ENCODE measurements around the gene CABP1. TPM values are rescaled to one million over a fixed set of nuclear protein-coding genes. Genes with fewer than 3 reads are reported as not detected.

CABP1 gene
- total and polyA plus RNA-seq, 7 donors, result 1.6 to 4.8 (median 2.3) TPM

DNA sequence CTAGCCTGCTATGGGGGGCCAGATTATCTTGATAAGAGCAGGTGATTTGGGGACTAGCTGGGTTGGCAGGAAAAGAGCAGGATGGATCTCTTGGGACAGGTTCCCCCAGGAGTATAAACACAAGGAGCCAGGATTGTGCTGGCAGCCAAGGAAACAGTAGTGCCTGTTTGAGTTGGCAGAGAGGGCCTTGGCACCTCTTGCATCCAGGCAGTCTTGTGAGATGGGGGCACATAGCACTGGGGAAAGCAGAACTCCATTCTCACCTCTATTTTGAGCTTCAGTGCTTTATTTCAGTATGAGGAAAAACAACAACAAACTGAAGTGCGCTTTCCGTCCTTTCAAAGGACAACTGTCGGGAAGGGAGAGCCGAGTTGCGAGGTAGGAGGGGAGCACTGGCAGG is 60.5 kb downstream of the CABP1 start:
- Histone ChIP-seq H3K27me3 (ENCODE audit: insufficient read depth in 3 of 3, low read length in 2 of 3) (no peaks in the 10 kb centered on the region), H3K9me3 (no peaks in the 10 kb centered on the region), H3K36me3 (ENCODE audit: insufficient read depth in 1 of 2, low read depth in 1 of 2) (peaks cover 0 to 74% of the 10 kb centered on the region in 2 donors), H3K27ac (peak overlapping the region; percentile 41), H3K4me3 (no peak overlapping the region), H3K4me1 (peaks cover 46% of the 10 kb centered on the region)
- intact Hi-C loops (cut with DNase I), result no loop called here
- ATAC-seq, result peak in 1 of 4 donors; percentile 34
- DNase-seq, result no peak
- WGBS, 3 donors, result 27 to 56% (median 29%) methylated on average over 5 of the region's 5 CpGs
- TF ChIP-seq, protein P1, sequence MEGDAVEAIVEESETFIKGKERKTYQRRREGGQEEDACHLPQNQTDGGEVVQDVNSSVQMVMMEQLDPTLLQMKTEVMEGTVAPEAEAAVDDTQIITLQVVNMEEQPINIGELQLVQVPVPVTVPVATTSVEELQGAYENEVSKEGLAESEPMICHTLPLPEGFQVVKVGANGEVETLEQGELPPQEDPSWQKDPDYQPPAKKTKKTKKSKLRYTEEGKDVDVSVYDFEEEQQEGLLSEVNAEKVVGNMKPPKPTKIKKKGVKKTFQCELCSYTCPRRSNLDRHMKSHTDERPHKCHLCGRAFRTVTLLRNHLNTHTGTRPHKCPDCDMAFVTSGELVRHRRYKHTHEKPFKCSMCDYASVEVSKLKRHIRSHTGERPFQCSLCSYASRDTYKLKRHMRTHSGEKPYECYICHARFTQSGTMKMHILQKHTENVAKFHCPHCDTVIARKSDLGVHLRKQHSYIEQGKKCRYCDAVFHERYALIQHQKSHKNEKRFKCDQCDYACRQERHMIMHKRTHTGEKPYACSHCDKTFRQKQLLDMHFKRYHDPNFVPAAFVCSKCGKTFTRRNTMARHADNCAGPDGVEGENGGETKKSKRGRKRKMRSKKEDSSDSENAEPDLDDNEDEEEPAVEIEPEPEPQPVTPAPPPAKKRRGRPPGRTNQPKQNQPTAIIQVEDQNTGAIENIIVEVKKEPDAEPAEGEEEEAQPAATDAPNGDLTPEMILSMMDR (IDR thresholded peaks at IDR 0.05), result no peak

DNA sequence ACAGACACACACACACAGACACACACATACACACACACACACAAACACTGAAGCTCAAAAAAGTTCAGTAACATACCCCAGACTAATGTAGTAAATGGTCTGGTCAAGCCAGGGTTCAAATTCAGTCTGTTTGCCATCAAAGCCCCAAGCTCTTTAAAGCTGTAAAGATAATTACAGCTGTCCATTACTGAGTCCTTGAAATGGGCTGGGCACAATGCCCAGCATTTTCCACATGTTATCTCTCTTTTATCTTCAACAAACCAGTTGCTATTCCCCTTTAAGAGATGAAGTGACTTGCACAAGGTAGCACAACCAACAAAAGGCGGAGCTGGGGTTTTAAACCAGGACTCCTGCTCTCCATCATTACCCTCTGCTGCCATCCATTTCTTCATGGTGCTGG is 62.2 kb downstream of the CABP1 start:
- Histone ChIP-seq H3K27me3 (ENCODE audit: insufficient read depth in 3 of 3, low read length in 2 of 3) (no peaks in the 10 kb centered on the region), H3K27ac (no peak overlapping the region), H3K9me3 (no peaks in the 10 kb centered on the region), H3K4me3 (no peak overlapping the region), H3K4me1 (peaks cover 32% of the 10 kb centered on the region), H3K36me3 (ENCODE audit: insufficient read depth in 1 of 2, low read depth in 1 of 2) (peaks cover 0 to 56% of the 10 kb centered on the region in 2 donors)
- ATAC-seq (no peak), DNase-seq (no peak)
- intact Hi-C loops (cut with DNase I), result no loop called here
- 96 to 100% (median 96%) methylated on average over 1 of the region's 1 CpG for WGBS, 3 donors
- TF ChIP-seq, protein P1 (IDR thresholded peaks at IDR 0.05), result no peak

- TF ChIP-seq, protein P1 (IDR thresholded peaks at IDR 0.05), result no peak
- peaks cover 25% of the 10 kb centered on the region for H3K4me1 ChIP-seq
Measured at GRCh38 chr12:120703311-120703942, 63.0 kb downstream of the CABP1 start.

GRCh38 chr12:120705618-120706017 is 65.2 kb downstream of the CABP1 start:
- H3K27ac ChIP-seq, result no peak overlapping the region

More at GRCh38 chr12:120703311-120703942, 63.0 kb downstream of the CABP1 start:
- DNase-seq (no peak), ATAC-seq (no peak)
- H3K27me3 ChIP-seq (ENCODE audit: insufficient read depth in 3 of 3, low read length in 2 of 3), result no peaks in the 10 kb centered on the region
- H3K27ac ChIP-seq, result no peak overlapping the region
- H3K9me3 ChIP-seq, result no peaks in the 10 kb centered on the region
- intact Hi-C loops (cut with DNase I), result no loop called here
- 76 to 82% (median 81%) methylated on average over 11 of the region's 11 CpGs for WGBS, 3 donors
- H3K4me3 ChIP-seq, result no peak overlapping the region
- peaks cover 0 to 48% of the 10 kb centered on the region in 2 donors for H3K36me3 ChIP-seq (ENCODE audit: insufficient read depth in 1 of 2, low read depth in 1 of 2)

More at GRCh38 chr12:120705618-120706017, 65.2 kb downstream of the CABP1 start:
- ATAC-seq (no peak), DNase-seq (no peak)
- Histone ChIP-seq H3K9me3 (no peaks in the 10 kb centered on the region), H3K4me1 (peaks cover 12% of the 10 kb centered on the region), H3K4me3 (no peak overlapping the region), H3K36me3 (ENCODE audit: insufficient read depth in 1 of 2, low read depth in 1 of 2) (peaks cover 0 to 27% of the 10 kb centered on the region in 2 donors), H3K27me3 (ENCODE audit: insufficient read depth in 3 of 3, low read length in 2 of 3) (no peaks in the 10 kb centered on the region)
- TF ChIP-seq, protein P1 (IDR thresholded peaks at IDR 0.05), result no peak
- intact Hi-C loops (cut with DNase I), result no loop called here
- 87 to 100% (median 100%) methylated on average over 1 of the region's 1 CpG for WGBS, 3 donors

Data from psoas muscle (tissue), 8 donors.